Mucosa of descending colon (tissue), 3 donors: ENCODE results near the gene TMEM273. TPM values are rescaled to one million over a fixed set of nuclear protein-coding genes. Genes with fewer than 3 reads are reported as not detected.

Experiments
- ATAC-seq: fragments of 200-7000 bp; cut with Tn5 transposase; one replicate; pipeline ENCODE4 v1.9.1; 2020; ENCODE audit warnings: mild to moderate bottlenecking, moderate library complexity
- DNase-seq, 3 donors: peaks; one replicate each; pipeline ENCODE4 v3.0.0-alpha.2; 2020
- H3K36me3 ChIP-seq: fragments of 200-600 bp; one replicate; pipeline ENCODE4 v1.8.0; 2021; ENCODE audit warnings: low read depth, mild to moderate bottlenecking
- H3K4me1 ChIP-seq: fragments of 200-600 bp; one replicate; pipeline ENCODE4 v1.8.0; 2021; ENCODE audit warnings: low read depth, mild to moderate bottlenecking
- H3K4me3 ChIP-seq: fragments of 200-600 bp; one replicate; pipeline ENCODE4 v1.8.0; 2021; ENCODE audit warnings: mild to moderate bottlenecking
- H3K9me3 ChIP-seq: fragments of 200-600 bp; one replicate; pipeline ENCODE4 v1.8.0; 2021; ENCODE audit warnings: mild to moderate bottlenecking
- CTCF ChIP-seq: fragments of 200-600 bp; IDR thresholded peaks from one replicate; pipeline ENCODE4 v1.8.0; 2022; ENCODE audit warnings: antibody characterized with exemption, mild to moderate bottlenecking
- intact Hi-C, 2 donors: fragments of 100-400 bp; cut with DNase I in 1 of 2; cut with micrococcal nuclease in 1 of 2; formaldehyde crosslinking; loops; one replicate each; pipeline versions ENCODE4 v1.11.0 to v1.11.1; 2022; cut with DNase I, micrococcal nuclease
- total RNA-seq, 3 donors: library from RNA; stranded (reverse); fragmentation: NEBNext Ultra II Directional in 2 of 3; extraction: Animal tissue kit (Norgen Biotek cat#: 25700) in 2 of 3; gene quantifications; one replicate each; pipeline versions ENCODE4 v1.2.1 to v1.2.4, GENCODE V29; 2021 to 2023
- donor health status: DM: no; HTN: no; CAD: no; lungs with moderate emphysema.
- donor health status: DM: no; HTN: no; CAD: no.
- donor health status: DM: no; HTN: yes; CAD: no.

The TMEM273 gene
- total RNA-seq, 3 donors from 2014 or later = 4.8 to 12.7 (median 7.0) TPM

- Histone ChIP-seq H3K4me1 (no peaks in the 10 kb centered on the region), H3K9me3 (no peaks in the 10 kb centered on the region), H3K36me3 (no peaks in the 10 kb centered on the region), H3K4me3 (no peak overlapping the region)
- intact Hi-C loops = no loop called here
- TF ChIP-seq CTCF = no peak
- ATAC-seq (peak; percentile 14), DNase-seq (no peak)
Measured at GRCh38 chr10:49139846-49140195, 48.4 kb downstream of the TMEM273 start.

GRCh38 chr10:49139028-49139845 is 49.0 kb downstream of the TMEM273 start:
- intact Hi-C loops = no loop called here
- no peak for TF ChIP-seq CTCF
- DNase-seq (no peak), ATAC-seq (peak; percentile 38)
- no peaks in the 10 kb centered on the region for H3K36me3 ChIP-seq
- H3K9me3 ChIP-seq = no peaks in the 10 kb centered on the region
- H3K4me3 ChIP-seq = no peak overlapping the region
- H3K4me1 ChIP-seq = no peaks in the 10 kb centered on the region

DNA sequence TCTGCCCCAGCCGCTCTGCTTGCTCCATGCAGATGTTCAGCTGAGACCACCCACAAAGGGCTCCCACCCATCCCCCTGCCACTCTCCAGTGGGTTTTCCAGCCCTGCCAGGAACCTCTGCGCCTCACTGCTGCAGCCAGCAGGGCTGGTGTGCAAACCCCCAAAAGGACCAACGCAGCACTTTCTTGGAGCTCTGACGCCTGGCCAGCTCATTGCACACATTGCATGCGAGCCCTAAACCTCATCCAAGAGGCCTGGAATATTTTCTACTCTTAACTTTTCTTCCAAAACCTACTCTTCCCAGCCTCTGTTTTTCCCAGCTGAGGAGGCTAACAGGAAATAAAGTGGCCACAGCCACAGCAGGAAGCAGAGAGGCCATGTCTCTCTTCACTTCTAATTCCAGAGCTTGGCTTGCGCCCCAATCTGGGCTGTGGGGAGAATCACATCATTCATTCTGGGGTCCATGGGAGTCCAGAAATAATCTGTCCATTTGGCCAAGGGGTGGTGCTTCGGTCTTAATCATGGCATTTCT is 49.8 kb downstream of the TMEM273 start:
- ATAC-seq = peak; percentile 41

GRCh38 chr10:49136525-49136924 is 51.7 kb downstream of the TMEM273 start:
- ATAC-seq = no peak
- Histone ChIP-seq H3K4me1 (no peaks in the 10 kb centered on the region), H3K4me3 (no peak overlapping the region), H3K36me3 (no peaks in the 10 kb centered on the region), H3K9me3 (no peaks in the 10 kb centered on the region)
- no peak for TF ChIP-seq CTCF
- DNase-seq = no peak
- intact Hi-C loops = no loop called here

More for the DNA sequence above, 49.8 kb downstream of the TMEM273 start:
- intact Hi-C loops = no loop called here
- peak; percentile 32 to 61 (median 40) for DNase-seq
- no peak for TF ChIP-seq CTCF
- no peaks in the 10 kb centered on the region for H3K4me1 ChIP-seq
- H3K9me3 ChIP-seq = no peaks in the 10 kb centered on the region
- no peak overlapping the region for H3K4me3 ChIP-seq
- H3K36me3 ChIP-seq = no peaks in the 10 kb centered on the region

GRCh38 chr10:49135575-49136313 is 52.4 kb downstream of the TMEM273 start:
- no peaks in the 10 kb centered on the region for H3K36me3 ChIP-seq
- H3K4me1 ChIP-seq = no peaks in the 10 kb centered on the region
- DNase-seq (no peak), ATAC-seq (peak; percentile 30)
- H3K9me3 ChIP-seq = no peaks in the 10 kb centered on the region
- no peak for TF ChIP-seq CTCF
- intact Hi-C loops = no loop called here
- H3K4me3 ChIP-seq = no peak overlapping the region
